OCI-LY7 (cell line): ENCODE measurements around the gene NSD1.

ENCODE experiments used
- EZH2phosphoT487 ChIP-seq: fragments of 200-600 bp; sonication (generic); IDR thresholded peaks from 2 replicates; pipeline ENCODE4 v1.6.1; 2018; ENCODE audit warnings: low read depth, borderline replicate concordance, mild to moderate bottlenecking, mixed run types, antibody characterized with exemption, low read length, moderate library complexity, mixed read lengths
- TF ChIP-seq, protein P1 (sequence below): fragments of 200-600 bp; sonication (generic); conservative IDR thresholded peaks from 2 replicates; pipeline ENCODE4 v1.5.1; 2014; ENCODE audit warnings: mild to moderate bottlenecking, antibody characterized with exemption, low read length, moderate library complexity, mixed read lengths

GRCh38 chr5:177303925-177304391 is 170.4 kb downstream of the NSD1 start:
- TF ChIP-seq, protein P1, sequence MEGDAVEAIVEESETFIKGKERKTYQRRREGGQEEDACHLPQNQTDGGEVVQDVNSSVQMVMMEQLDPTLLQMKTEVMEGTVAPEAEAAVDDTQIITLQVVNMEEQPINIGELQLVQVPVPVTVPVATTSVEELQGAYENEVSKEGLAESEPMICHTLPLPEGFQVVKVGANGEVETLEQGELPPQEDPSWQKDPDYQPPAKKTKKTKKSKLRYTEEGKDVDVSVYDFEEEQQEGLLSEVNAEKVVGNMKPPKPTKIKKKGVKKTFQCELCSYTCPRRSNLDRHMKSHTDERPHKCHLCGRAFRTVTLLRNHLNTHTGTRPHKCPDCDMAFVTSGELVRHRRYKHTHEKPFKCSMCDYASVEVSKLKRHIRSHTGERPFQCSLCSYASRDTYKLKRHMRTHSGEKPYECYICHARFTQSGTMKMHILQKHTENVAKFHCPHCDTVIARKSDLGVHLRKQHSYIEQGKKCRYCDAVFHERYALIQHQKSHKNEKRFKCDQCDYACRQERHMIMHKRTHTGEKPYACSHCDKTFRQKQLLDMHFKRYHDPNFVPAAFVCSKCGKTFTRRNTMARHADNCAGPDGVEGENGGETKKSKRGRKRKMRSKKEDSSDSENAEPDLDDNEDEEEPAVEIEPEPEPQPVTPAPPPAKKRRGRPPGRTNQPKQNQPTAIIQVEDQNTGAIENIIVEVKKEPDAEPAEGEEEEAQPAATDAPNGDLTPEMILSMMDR, result no peak
- TF ChIP-seq EZH2phosphoT487, result no peak
